ENCODE results near the gene FRMD4A. TPM values are rescaled to one million over a fixed set of nuclear protein-coding genes. Genes with fewer than 3 reads are reported as not detected.

Gene FRMD4A
- total RNA-seq, 1 experiment from 2014 or later = 0.23 TPM

- no peaks in the 10 kb centered on the region for H3K9me3 Mint-ChIP-seq (ENCODE audit: unreplicated experiment)
- H3K27ac Mint-ChIP-seq (ENCODE audit: low read depth, unreplicated experiment) = no peak overlapping the region
- no peaks in the 10 kb centered on the region for H3K27me3 Mint-ChIP-seq (ENCODE audit: insufficient read depth, unreplicated experiment)
- H3K36me3 Mint-ChIP-seq (ENCODE audit: insufficient read depth, unreplicated experiment) = no peaks in the 10 kb centered on the region
- BruUV-seq (replicated peaks) = no TSS peak
- H3K4me1 Mint-ChIP-seq (ENCODE audit: insufficient read depth, unreplicated experiment) = peaks cover 14% of the 10 kb centered on the region
- CTCF ChIA-PET = interaction anchor here (0.7 kb wide), 1 partner anchor 183 kb away, joined by 3 read pairs; no protein-coding TSS in a partner anchor
- POLR2A ChIA-PET = no interaction called here
- TF ChIP-seq CTCF (IDR thresholded peaks at IDR 0.05; ENCODE audit: unreplicated experiment) = no peak
- no peak for DNase-seq (ENCODE audit: unreplicated experiment)
- no peak overlapping the region for H3K4me3 Mint-ChIP-seq (ENCODE audit: unreplicated experiment)
- intact Hi-C loops (cut with micrococcal nuclease) = no loop called here
Observed at GRCh38 chr10:14355750-14356149, 25.0 kb upstream of the FRMD4A start.

- no peak for DNase-seq (ENCODE audit: unreplicated experiment)
- no peaks in the 10 kb centered on the region for H3K9me3 Mint-ChIP-seq (ENCODE audit: unreplicated experiment)
- no peak overlapping the region for H3K4me3 Mint-ChIP-seq (ENCODE audit: unreplicated experiment)
- intact Hi-C loops (cut with micrococcal nuclease) = no loop called here
- peaks cover 14% of the 10 kb centered on the region for H3K27me3 Mint-ChIP-seq (ENCODE audit: insufficient read depth, unreplicated experiment)
- H3K4me1 Mint-ChIP-seq (ENCODE audit: insufficient read depth, unreplicated experiment) = peaks cover 8% of the 10 kb centered on the region
- CTCF ChIA-PET = no interaction called here
- no peak for TF ChIP-seq CTCF (IDR thresholded peaks at IDR 0.05; ENCODE audit: unreplicated experiment)
- no peak overlapping the region for H3K27ac Mint-ChIP-seq (ENCODE audit: low read depth, unreplicated experiment)
- no peaks in the 10 kb centered on the region for H3K36me3 Mint-ChIP-seq (ENCODE audit: insufficient read depth, unreplicated experiment)
- BruUV-seq (replicated peaks) = no TSS peak
- POLR2A ChIA-PET = no interaction called here
Observed at GRCh38 chr10:14353291-14353913, 22.7 kb upstream of the FRMD4A start.

GRCh38 chr10:14350006-14350405 lies 19.3 kb upstream of the FRMD4A start:
- ChIA-PET POLR2A (no interaction called here), CTCF (no interaction called here)
- TF ChIP-seq CTCF (IDR thresholded peaks at IDR 0.05; ENCODE audit: unreplicated experiment) = no peak
- Mint-ChIP-seq H3K36me3 (ENCODE audit: insufficient read depth, unreplicated experiment) (no peaks in the 10 kb centered on the region), H3K9me3 (ENCODE audit: unreplicated experiment) (no peaks in the 10 kb centered on the region), H3K27ac (ENCODE audit: low read depth, unreplicated experiment) (no peak overlapping the region), H3K4me1 (ENCODE audit: insufficient read depth, unreplicated experiment) (no peaks in the 10 kb centered on the region), H3K27me3 (ENCODE audit: insufficient read depth, unreplicated experiment) (peaks cover 14% of the 10 kb centered on the region), H3K4me3 (ENCODE audit: unreplicated experiment) (no peak overlapping the region)
- no peak for DNase-seq (ENCODE audit: unreplicated experiment)
- intact Hi-C loops (cut with micrococcal nuclease) = no loop called here
- BruUV-seq (replicated peaks) = no TSS peak

- no peak for DNase-seq (ENCODE audit: unreplicated experiment)
- Mint-ChIP-seq H3K27me3 (ENCODE audit: insufficient read depth, unreplicated experiment) (peaks cover 16% of the 10 kb centered on the region), H3K4me3 (ENCODE audit: unreplicated experiment) (no peak overlapping the region), H3K4me1 (ENCODE audit: insufficient read depth, unreplicated experiment) (no peaks in the 10 kb centered on the region), H3K36me3 (ENCODE audit: insufficient read depth, unreplicated experiment) (no peaks in the 10 kb centered on the region), H3K27ac (ENCODE audit: low read depth, unreplicated experiment) (no peak overlapping the region), H3K9me3 (ENCODE audit: unreplicated experiment) (no peaks in the 10 kb centered on the region)
- intact Hi-C loops (cut with micrococcal nuclease) = no loop called here
- ChIA-PET POLR2A (no interaction called here), CTCF (interaction anchor here (0.7 kb wide), 1 partner anchor 31 kb away, joined by 3 read pairs; no protein-coding TSS in a partner anchor)
- BruUV-seq (replicated peaks) = no TSS peak
- TF ChIP-seq CTCF (IDR thresholded peaks at IDR 0.05; ENCODE audit: unreplicated experiment) = no peak
Observed at GRCh38 chr10:14349081-14349480, 18.4 kb upstream of the FRMD4A start.

Data from MCF 10A (cell line).